Neural cell (in vitro differentiated cells): ENCODE measurements around the gene SPAG6. TPM values are rescaled to one million over a fixed set of nuclear protein-coding genes. Genes with fewer than 3 reads are reported as not detected.

ENCODE experiments used
- H2AFZ ChIP-seq: fragments of 200-600, 300-800 bp; sonication (generic), shearing (Covaris generic); 2 replicates; pipeline ENCODE4 v1.6.0; 2014; ENCODE audit warnings: low read depth, mild to moderate bottlenecking, antibody characterized with exemption, low read length, moderate library complexity
- H3F3A ChIP-seq: fragments of 200-600 bp; shearing (Covaris generic); 2 replicates; pipeline ENCODE4 v1.6.1; 2016; ENCODE audit warnings: mild to moderate bottlenecking, moderate library complexity, mixed read lengths, antibody characterized with exemption, low read length; ENCODE audit not compliant: insufficient read depth, poor library complexity, severe bottlenecking
- H3K27ac ChIP-seq: fragments of 200-600, 300-800 bp; sonication (generic), shearing (Covaris generic); 2 replicates; pipeline ENCODE4 v1.5.1; 2014; ENCODE audit warnings: mild to moderate bottlenecking, low read length, moderate library complexity
- H3K27me3 ChIP-seq: fragments of 300-800, 200-600 bp; sonication (generic), shearing (Covaris generic); 2 replicates; pipeline ENCODE4 v1.6.0; 2014; ENCODE audit warnings: mild to moderate bottlenecking, low read depth, low read length, moderate library complexity; ENCODE audit not compliant: insufficient read depth
- H3K36me3 ChIP-seq: fragments of 300-800, 200-600 bp; sonication (generic), shearing (Covaris generic); 2 replicates; pipeline ENCODE4 v1.5.1; 2014; ENCODE audit warnings: mild to moderate bottlenecking, antibody characterized with exemption, low read length, moderate library complexity; ENCODE audit not compliant: insufficient read depth
- H3K4me2 ChIP-seq: fragments of 300-800, 200-600 bp; sonication (generic), shearing (Covaris generic); 2 replicates; pipeline ENCODE4 v1.6.0; 2014; ENCODE audit warnings: mild to moderate bottlenecking, low read length
- H3K4me3 ChIP-seq: fragments of 300-800, 200-600 bp; sonication (generic), shearing (Covaris generic); 2 replicates; pipeline ENCODE4 v1.5.1; 2014; ENCODE audit warnings: mild to moderate bottlenecking, low read length, moderate library complexity
- H3K79me2 ChIP-seq: fragments of 200-600 bp; shearing (Covaris generic); replicated peaks from 2 replicates; pipeline ENCODE4 v1.6.0; 2014; ENCODE audit warnings: mild to moderate bottlenecking, low read length, moderate library complexity; ENCODE audit not compliant: insufficient read depth
- H3K9ac ChIP-seq: fragments of 300-800, 200-600 bp; sonication (generic), shearing (Covaris generic); 2 replicates; pipeline ENCODE4 v1.6.1; 2016; ENCODE audit warnings: mild to moderate bottlenecking, low read length, mixed read lengths
- H3K9me2 ChIP-seq: fragments of 200-600 bp; shearing (Covaris generic); 2 replicates; pipeline ENCODE4 v1.6.1; 2016; ENCODE audit warnings: mild to moderate bottlenecking, low read length, mixed read lengths; ENCODE audit not compliant: insufficient read depth
- H3K9me3 ChIP-seq: fragments of 200-600, 300-800 bp; sonication (generic), shearing (Covaris generic); 2 replicates; pipeline ENCODE4 v1.6.1; 2016; ENCODE audit warnings: mild to moderate bottlenecking, mixed run types, low read length, moderate library complexity, mixed read lengths
- H4K20me1 ChIP-seq: fragments of 200-600 bp; shearing (Covaris generic); 2 replicates; pipeline ENCODE4 v1.6.1; 2016; ENCODE audit warnings: mild to moderate bottlenecking, mixed run types; ENCODE audit not compliant: insufficient read depth
- CTCF ChIP-seq: fragments of 450-650 bp; IDR thresholded peaks from 2 replicates; pipeline ENCODE4 v1.5.1; 2014; ENCODE audit warnings: antibody characterized with exemption, mild to moderate bottlenecking, moderate library complexity; ENCODE audit not compliant: poor library complexity, severe bottlenecking
- EP300 ChIP-seq: fragments of 450-650 bp; conservative IDR thresholded peaks from 2 replicates; pipeline ENCODE4 v1.6.1; 2014; ENCODE audit warnings: antibody characterized with exemption, mild to moderate bottlenecking, moderate library complexity; ENCODE audit not compliant: poor library complexity, severe bottlenecking
- EZH2 ChIP-seq: fragments of 200-600, 300-800 bp; shearing (Covaris generic), sonication (generic); IDR thresholded peaks from 2 replicates; pipeline ENCODE4 v1.6.1; 2014; ENCODE audit warnings: antibody characterized with exemption, low read length, borderline replicate concordance, mild to moderate bottlenecking; ENCODE audit not compliant: insufficient read depth, poor library complexity, severe bottlenecking
- MXI1 ChIP-seq: fragments of 450-650 bp; conservative IDR thresholded peaks from 2 replicates; pipeline ENCODE4 v1.6.1; 2014; ENCODE audit warnings: antibody characterized with exemption, mild to moderate bottlenecking; ENCODE audit not compliant: poor library complexity, severe bottlenecking
- POLR2AphosphoS5 ChIP-seq: IDR thresholded peaks from 2 replicates; pipeline ENCODE4 v1.6.1; 2012
- RAD21 ChIP-seq: fragments of 450-650 bp; conservative IDR thresholded peaks from 2 replicates; pipeline ENCODE4 v1.6.1; 2014; ENCODE audit warnings: antibody characterized with exemption, mild to moderate bottlenecking, moderate library complexity
- REST ChIP-seq: IDR thresholded peaks from 2 replicates; pipeline ENCODE4 v1.6.1; 2012; ENCODE audit warnings: borderline replicate concordance
- SMC3 ChIP-seq: fragments of 450-650 bp; conservative IDR thresholded peaks from 2 replicates; pipeline ENCODE4 v1.6.1; 2014; ENCODE audit warnings: antibody characterized with exemption, mild to moderate bottlenecking, moderate library complexity; ENCODE audit not compliant: poor library complexity
- TAF1 ChIP-seq: IDR thresholded peaks from 2 replicates; pipeline ENCODE4 v1.6.1; 2012; ENCODE audit warnings: low read depth
- polyA plus RNA-seq: library from polyadenylated mRNA; depleted of rRNA; stranded (reverse); fragments of >200 nt; gene quantifications from 2 replicates; pipeline ENCODE4 v1.2.3, GENCODE V29; 2014

Gene SPAG6
- polyA plus RNA-seq, 1 donor from 2014 or later: 0.36 TPM

GRCh38 chr10:22346096-22346661 is 883 bp downstream of the SPAG6 start:
- Histone ChIP-seq H3K9me2 (no peaks in the 10 kb centered on the region), H3K36me3 (no peaks in the 10 kb centered on the region), H3K4me2 (no peak overlapping the region), H3K79me2 (no peaks in the 10 kb centered on the region), H2AFZ (no peak overlapping the region), H3K9ac (no peak overlapping the region), H3K27me3 (peaks cover 66% of the 10 kb centered on the region), H3K9me3 (peaks cover 4% of the 10 kb centered on the region), H3F3A (no peaks in the 10 kb centered on the region), H3K4me3 (no peak overlapping the region), H4K20me1 (no peaks in the 10 kb centered on the region), H3K27ac (no peak overlapping the region)
- no peak for TF ChIP-seq EZH2
- no peak for TF ChIP-seq MXI1
- TF ChIP-seq CTCF: no peak
- no peak for TF ChIP-seq RAD21
- TF ChIP-seq EP300: no peak

GRCh38 chr10:22349755-22350154 is 4.5 kb downstream of the SPAG6 start:
- H3K27me3 ChIP-seq: peaks cover 31% of the 10 kb centered on the region
- H2AFZ ChIP-seq: no peak overlapping the region
- H3K9me3 ChIP-seq: peaks cover 4% of the 10 kb centered on the region
- H3F3A ChIP-seq: no peaks in the 10 kb centered on the region
- no peaks in the 10 kb centered on the region for H4K20me1 ChIP-seq
- no peaks in the 10 kb centered on the region for H3K9me2 ChIP-seq
- H3K9ac ChIP-seq: no peak overlapping the region
- H3K27ac ChIP-seq: no peak overlapping the region
- no peak overlapping the region for H3K4me2 ChIP-seq
- H3K4me3 ChIP-seq: no peak overlapping the region
- H3K79me2 ChIP-seq: no peaks in the 10 kb centered on the region
- TF ChIP-seq POLR2AphosphoS5 (no peak), TAF1 (no peak), MXI1 (no peak), REST (no peak), RAD21 (no peak), EZH2 (no peak), SMC3 (no peak), EP300 (no peak), CTCF (no peak)
- no peaks in the 10 kb centered on the region for H3K36me3 ChIP-seq
